ENCODE results near the gene CHD6. TPM values are rescaled to one million over a fixed set of nuclear protein-coding genes. Genes with fewer than 3 reads are reported as not detected.
A peak's percentile ranks its signal among the peaks of the same experiment; 100 is the strongest.

The CHD6 gene
- total and polyA plus RNA-seq, 2 of the 13 experiments (the other 11 are each of a cell fraction or from before 2014, with no cell fraction given), result 14.4 to 52.0 TPM

GRCh38 chr20:41395667-41396664 is 222.2 kb downstream of the CHD6 start (continued):
- TF ChIP-seq ZNF577 (CRISPR knock-in tag; IDR thresholded peaks at IDR 0.05; ENCODE audit: borderline replicate concordance, low read depth) (no peak), THAP11 (CRISPR knock-in tag; IDR thresholded peaks at IDR 0.05) (no peak), SP140L (CRISPR knock-in tag; IDR thresholded peaks at IDR 0.05; ENCODE audit: borderline replicate concordance) (no peak), GABPA (IDR thresholded peaks at IDR 0.05; ENCODE audit: low read depth, low read length) (no peak), GABPA (CRISPR knock-in tag; IDR thresholded peaks at IDR 0.05; ENCODE audit: low read depth) (no peak), STAT6 (CRISPR knock-in tag; IDR thresholded peaks at IDR 0.05; ENCODE audit: borderline replicate concordance) (no peak), PTBP1 (IDR thresholded peaks at IDR 0.05; ENCODE audit: low read depth, low read length, poor library complexity, severe bottlenecking) (no peak), ATF4 (CRISPR knock-in tag; IDR thresholded peaks at IDR 0.05) (no peak), ZBTB43 (CRISPR knock-in tag; conservative IDR thresholded peaks at IDR 0.05) (no peak), SNAPC2 (CRISPR knock-in tag; IDR thresholded peaks at IDR 0.05) (no peak), ZNF883 (CRISPR knock-in tag; IDR thresholded peaks at IDR 0.05; ENCODE audit: not compliant biosample characterization) (no peak), ZNF335 (CRISPR knock-in tag; IDR thresholded peaks at IDR 0.05) (no peak; the same call in 1 of the 2 replicates), ELK4 (CRISPR knock-in tag; IDR thresholded peaks at IDR 0.05; ENCODE audit: borderline replicate concordance) (no peak), HDAC1 (CRISPR knock-in tag; IDR thresholded peaks at IDR 0.05) (0 out of 2 replicates have a peak, but pooled peaks have one; percentile 33), MTF1 (CRISPR knock-in tag; IDR thresholded peaks at IDR 0.05) (no peak), ZNF670 (CRISPR knock-in tag; IDR thresholded peaks at IDR 0.05; ENCODE audit: borderline replicate concordance) (no peak), DPF2 (CRISPR knock-in tag; IDR thresholded peaks at IDR 0.05; ENCODE audit: borderline replicate concordance, low read depth) (no peak), ZZZ3 (CRISPR knock-in tag; IDR thresholded peaks at IDR 0.05; ENCODE audit: borderline replicate concordance) (no peak), PLSCR1 (CRISPR knock-in tag; IDR thresholded peaks at IDR 0.05; ENCODE audit: borderline replicate concordance) (no peak), GTF3A (CRISPR knock-in tag; conservative IDR thresholded peaks at IDR 0.05) (no peak), SIX4 (CRISPR knock-in tag; IDR thresholded peaks at IDR 0.05) (no peak)

Data from HepG2 (cell line).